22Rv1 (cell line): ENCODE results near the gene KBTBD3.
"Not testable (repeated sequence)": the region's sequence is repeated elsewhere in the genome, so short reads cannot be mapped to it uniquely, and the experiment has no call there.

Experiments
- H3K27ac ChIP-seq: fragments of 450-650 bp; 2 replicates; pipeline ENCODE4 v1.5.1; 2017
- CTCF ChIP-seq: fragments of 450-650 bp; IDR thresholded peaks from 2 replicates; pipeline ENCODE4 v1.5.1; 2017; ENCODE audit warnings: mild to moderate bottlenecking
- ZFX ChIP-seq: fragments of 450-650 bp; IDR thresholded peaks from 2 replicates; pipeline ENCODE4 v1.6.1; 2017; ENCODE audit warnings: antibody characterized with exemption, borderline replicate concordance

KBTBD3 gene

GRCh38 chr11:106061249-106061784 is 15.8 kb downstream of the KBTBD3 start:
- no peak for TF ChIP-seq ZFX
- no peak for TF ChIP-seq CTCF
- H3K27ac ChIP-seq = no peak overlapping the region

GRCh38 chr11:106059617-106060016 is 17.5 kb downstream of the KBTBD3 start:
- H3K27ac ChIP-seq = no peak overlapping the region
- TF ChIP-seq CTCF = no peak
- TF ChIP-seq ZFX = no peak

- H3K27ac ChIP-seq = not testable (repeated sequence)
Observed at GRCh38 chr11:106058377-106058776, 18.8 kb downstream of the KBTBD3 start.

GRCh38 chr11:106051103-106051502 is 26.0 kb downstream of the KBTBD3 start:
- no peak overlapping the region for H3K27ac ChIP-seq
- TF ChIP-seq CTCF = no peak

- TF ChIP-seq ZFX (no peak), CTCF (no peak)
- no peak overlapping the region for H3K27ac ChIP-seq
Observed at GRCh38 chr11:106049727-106050476, 27.2 kb downstream of the KBTBD3 start.

- TF ChIP-seq CTCF (no peak), ZFX (no peak)
- no peak overlapping the region for H3K27ac ChIP-seq
Observed at GRCh38 chr11:106047631-106048030, 29.5 kb downstream of the KBTBD3 start.

GRCh38 chr11:106043540-106043939 is 33.6 kb downstream of the KBTBD3 start:
- H3K27ac ChIP-seq = no peak overlapping the region
- TF ChIP-seq CTCF (no peak), ZFX (no peak)

- no peak for TF ChIP-seq ZFX
- TF ChIP-seq CTCF = no peak
Observed at GRCh38 chr11:106032861-106033260, 44.3 kb downstream of the KBTBD3 start.

More at GRCh38 chr11:106032861-106033260, 44.3 kb downstream of the KBTBD3 start:
- H3K27ac ChIP-seq = no peak overlapping the region
